ENCODE measurements around the gene PCBD1. TPM values are rescaled to one million over a fixed set of nuclear protein-coding genes. Genes with fewer than 3 reads are reported as not detected.

Gene PCBD1
- total RNA-seq, 1 experiment from 2014 or later, result 39.7 TPM

GRCh38 chr10:70915206-70915605 lies 26.8 kb upstream of the PCBD1 start:
- H3K27me3 ChIP-seq (ENCODE audit: insufficient read depth, low read length), result no peaks in the 10 kb centered on the region
- no peaks in the 10 kb centered on the region for H3K4me1 ChIP-seq (ENCODE audit: insufficient read depth, low read length)
- H3T11ph ChIP-seq (ENCODE audit: low read length), result no peak overlapping the region
- H3K4ac ChIP-seq (ENCODE audit: low read depth, low read length), result no peak overlapping the region
- H4K8ac ChIP-seq (replicated peaks; ENCODE audit: insufficient read length, low read depth, low read length), result no peak overlapping the region
- H2BK20ac ChIP-seq (ENCODE audit: low read depth, low read length, poor library complexity, severe bottlenecking), result no peak overlapping the region
- H2BK5ac ChIP-seq (ENCODE audit: insufficient read length, low read length), result no peak overlapping the region
- H3K4me2 ChIP-seq (ENCODE audit: insufficient read depth, insufficient read length, low read length), result no peak overlapping the region
- H3K56ac ChIP-seq (ENCODE audit: insufficient read length, low read depth, low read length), result no peak overlapping the region
- H2BK12ac ChIP-seq (ENCODE audit: insufficient read length, low read depth, low read length), result no peak overlapping the region
- H3K79me2 ChIP-seq (ENCODE audit: insufficient read depth, low read length), result no peaks in the 10 kb centered on the region
- H3K9ac ChIP-seq (ENCODE audit: extremely low read depth, insufficient read length, low read length), result no peak overlapping the region
- no peak overlapping the region for H3K18ac ChIP-seq (ENCODE audit: insufficient read length, low read depth, low read length)
- no peak overlapping the region for H2BK15ac ChIP-seq (ENCODE audit: low read depth, low read length)
- no peak overlapping the region for H4K91ac ChIP-seq (ENCODE audit: insufficient read length, low read depth, low read length)
- no peaks in the 10 kb centered on the region for H3K9me3 ChIP-seq (ENCODE audit: control insufficient read depth, low read depth, low read length)
- H3K36me3 Mint-ChIP-seq (ENCODE audit: insufficient read depth in 1 of 3, low read depth in 3 of 3), result no peaks in the 10 kb centered on the region
- no peak overlapping the region for H3K14ac ChIP-seq (ENCODE audit: insufficient read depth, low read length)
- no peak for TF ChIP-seq CTCF (conservative IDR thresholded peaks at IDR 0.05)
- no peak overlapping the region for H2AFZ ChIP-seq (ENCODE audit: low read length)
- H3K27ac Mint-ChIP-seq, result no peak overlapping the region
- H3K4me3 Mint-ChIP-seq, result no peak overlapping the region
- no peak overlapping the region for H2BK120ac ChIP-seq (ENCODE audit: low read depth, low read length, poor library complexity, severe bottlenecking)
- H4K5ac ChIP-seq (ENCODE audit: insufficient read length, low read depth, low read length), result no peak overlapping the region
- peaks cover 0 to 8% of the 10 kb centered on the region in 2 experiments; a peak in 2 of 4 replicates for H3K4me1 Mint-ChIP-seq
- peaks cover 11% of the 10 kb centered on the region for H3K27me3 Mint-ChIP-seq (ENCODE audit: low read depth)
- DNase-seq, result no peak
- no peaks in the 10 kb centered on the region for H3K79me1 ChIP-seq (ENCODE audit: insufficient read depth, low read depth, low read length, poor library complexity, severe bottlenecking)
- 0 out of 5 replicates have a peak, but pooled peaks cover 0 to 2% of the 10 kb centered on the region in 2 experiments for H3K9me3 Mint-ChIP-seq
- no peak overlapping the region for H3K27ac ChIP-seq (ENCODE audit: insufficient read length, low read depth, low read length)
- no peaks in the 10 kb centered on the region for H3K23me2 ChIP-seq (ENCODE audit: insufficient read length, low read depth, low read length, poor library complexity, severe bottlenecking)
- H2AK5ac ChIP-seq (ENCODE audit: insufficient read length, low read length), result no peak overlapping the region
- peaks cover 5% of the 10 kb centered on the region for H4K20me1 ChIP-seq (ENCODE audit: control insufficient read depth, insufficient read depth, insufficient read length)
- WGBS (ENCODE audit: extremely low coverage, insufficient read length, low lambda C conversion rate), result no CpG with 5 or more reads among the region's 5 CpGs
- H3K23ac ChIP-seq (ENCODE audit: insufficient read length, low read depth, low read length), result no peak overlapping the region

Measured in H9 (cell line).